HCT116 (cell line): ENCODE results near the gene NCCRP1.

Experiments
- CEBPB ChIP-seq: IDR thresholded peaks from 2 replicates; pipeline ENCODE4 v1.6.1; 2012; ENCODE audit warnings: low read depth
- POLR2A ChIP-seq: IDR thresholded peaks from 2 replicates; pipeline ENCODE4 v1.7.0; 2011; ENCODE audit warnings: borderline replicate concordance; ENCODE audit not compliant: insufficient read depth, insufficient read length; ENCODE audit errors: extremely low read depth
- POLR2AphosphoS5 ChIP-seq: IDR thresholded peaks from 2 replicates; pipeline ENCODE4 v1.6.1; 2011; ENCODE audit warnings: mild to moderate bottlenecking, low read depth, low read length, moderate library complexity
- TF ChIP-seq, protein P1 (sequence below): IDR thresholded peaks from 2 replicates; pipeline ENCODE4 v1.6.1; 2012
- TF ChIP-seq, protein P2 (sequence below), 3 experiments: fragments of 200-600 bp in 1 of 3; sonication (generic) in 1 of 3; IDR thresholded peaks in 2 of 3; conservative IDR thresholded peaks in 1 of 3; 2 replicates each; pipeline ENCODE4 v1.5.1; 2012 to 2017; ENCODE audit warnings: low read depth in 2 of 3, low read length in 2 of 3, antibody characterized with exemption in 1 of 3, borderline replicate concordance in 1 of 3, control low read depth in 1 of 3, mild to moderate bottlenecking in 1 of 3, mixed read lengths in 1 of 3, mixed run types in 1 of 3, moderate library complexity in 1 of 3; ENCODE audit not compliant: insufficient read depth in 1 of 3

DNA sequence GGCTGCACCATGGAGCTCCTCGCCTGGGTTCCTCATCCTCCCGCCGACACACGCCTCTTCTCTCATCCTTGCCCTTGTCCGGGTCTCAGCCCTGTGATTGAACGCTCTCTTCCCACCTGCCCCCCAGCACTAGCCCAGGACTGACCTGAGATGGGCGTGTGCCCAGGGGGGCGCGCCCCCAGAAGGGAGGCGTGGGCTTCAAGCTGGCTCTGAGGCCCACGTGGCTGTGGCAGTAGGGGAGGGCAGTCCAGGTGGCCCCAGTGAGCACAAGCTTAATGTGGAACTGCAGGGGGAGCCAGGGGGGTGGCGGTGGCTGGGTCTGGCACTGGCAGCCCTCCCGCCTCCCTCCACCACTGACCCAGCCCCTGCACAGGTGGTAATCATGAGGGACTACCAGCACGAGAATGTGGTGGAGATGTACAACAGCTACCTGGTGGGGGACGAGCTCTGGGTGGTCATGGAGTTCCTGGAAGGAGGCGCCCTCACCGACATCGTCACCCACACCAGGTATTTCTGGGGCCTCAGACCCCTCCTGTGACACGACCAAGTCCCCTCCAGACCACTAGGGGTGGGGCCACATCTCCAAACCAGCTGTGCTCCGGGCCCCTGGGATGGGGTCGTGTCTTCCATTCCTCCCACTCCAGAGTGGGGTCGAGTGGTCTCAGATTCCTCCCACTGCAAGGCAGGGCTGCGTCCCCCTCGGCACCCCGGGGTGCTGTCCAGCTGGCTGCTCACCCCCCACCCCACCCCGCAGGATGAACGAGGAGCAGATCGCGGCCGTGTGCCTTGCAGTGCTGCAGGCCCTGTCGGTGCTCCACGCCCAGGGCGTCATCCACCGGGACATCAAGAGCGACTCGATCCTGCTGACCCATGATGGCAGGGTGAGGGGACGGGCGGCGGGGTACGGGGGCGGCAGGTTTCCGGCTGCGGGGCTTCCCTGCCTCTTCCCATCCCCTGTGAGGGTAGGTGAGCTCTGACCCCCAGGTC lies 21.9 kb upstream of the NCCRP1 start:
- TF ChIP-seq, protein P1, sequence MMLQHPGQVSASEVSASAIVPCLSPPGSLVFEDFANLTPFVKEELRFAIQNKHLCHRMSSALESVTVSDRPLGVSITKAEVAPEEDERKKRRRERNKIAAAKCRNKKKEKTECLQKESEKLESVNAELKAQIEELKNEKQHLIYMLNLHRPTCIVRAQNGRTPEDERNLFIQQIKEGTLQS = no peak
- TF ChIP-seq POLR2AphosphoS5 = no peak
- TF ChIP-seq, protein P2, sequence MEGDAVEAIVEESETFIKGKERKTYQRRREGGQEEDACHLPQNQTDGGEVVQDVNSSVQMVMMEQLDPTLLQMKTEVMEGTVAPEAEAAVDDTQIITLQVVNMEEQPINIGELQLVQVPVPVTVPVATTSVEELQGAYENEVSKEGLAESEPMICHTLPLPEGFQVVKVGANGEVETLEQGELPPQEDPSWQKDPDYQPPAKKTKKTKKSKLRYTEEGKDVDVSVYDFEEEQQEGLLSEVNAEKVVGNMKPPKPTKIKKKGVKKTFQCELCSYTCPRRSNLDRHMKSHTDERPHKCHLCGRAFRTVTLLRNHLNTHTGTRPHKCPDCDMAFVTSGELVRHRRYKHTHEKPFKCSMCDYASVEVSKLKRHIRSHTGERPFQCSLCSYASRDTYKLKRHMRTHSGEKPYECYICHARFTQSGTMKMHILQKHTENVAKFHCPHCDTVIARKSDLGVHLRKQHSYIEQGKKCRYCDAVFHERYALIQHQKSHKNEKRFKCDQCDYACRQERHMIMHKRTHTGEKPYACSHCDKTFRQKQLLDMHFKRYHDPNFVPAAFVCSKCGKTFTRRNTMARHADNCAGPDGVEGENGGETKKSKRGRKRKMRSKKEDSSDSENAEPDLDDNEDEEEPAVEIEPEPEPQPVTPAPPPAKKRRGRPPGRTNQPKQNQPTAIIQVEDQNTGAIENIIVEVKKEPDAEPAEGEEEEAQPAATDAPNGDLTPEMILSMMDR (IDR thresholded peaks at IDR 0.05 in 2 of 3, conservative IDR thresholded peaks at IDR 0.05 in 1 of 3; ENCODE audit: borderline replicate concordance in 1 of 3, insufficient read depth in 1 of 3, low read depth in 2 of 3, low read length in 2 of 3) = no peak
- TF ChIP-seq CEBPB = no peak
- TF ChIP-seq POLR2A = no peak
